ENCODE results near the gene ACOX3. TPM values are rescaled to one million over a fixed set of nuclear protein-coding genes. Genes with fewer than 3 reads are reported as not detected.

The ACOX3 gene
- total and polyA plus RNA-seq, 9 of the 15 experiments (the other 6 are each of a cell fraction or from before 2014, with no cell fraction given), result 0.68 to 7.3 (median 3.7) TPM

- Histone ChIP-seq H3K79me2 (ENCODE audit: control insufficient read depth, insufficient read depth, low read length) (peaks cover 84% of the 10 kb centered on the region), H3K36me3 (ENCODE audit: control insufficient read depth, insufficient read depth, low read length) (peaks cover 9% of the 10 kb centered on the region; the same call in 2 of the 3 replicates), H3K4me3 (peak overlapping the region; percentile 97), H3K9me1 (ENCODE audit: control insufficient read depth, insufficient read depth, low read length) (no peaks in the 10 kb centered on the region), H3K27ac (ENCODE audit: extremely low read depth, low read depth, low read length) (peak overlapping the region; percentile 99), H3K9me3 (replicated peaks; ENCODE audit: control insufficient read depth, insufficient read depth, low read depth, low read length) (no peaks in the 10 kb centered on the region), H3K9ac (ENCODE audit: insufficient read depth in 1 of 2, low read depth in 2 of 2, low read length in 2 of 2) (peak overlapping the region; percentile 97 to 99; a peak in 3 of 4 replicates), H3K27me3 (ENCODE audit: control insufficient read depth in 2 of 2, insufficient read depth in 2 of 2, low read length in 2 of 2) (no peaks in the 10 kb centered on the region), H3K4me1 (replicated peaks in 1 of 2; ENCODE audit: control insufficient read depth in 2 of 2, insufficient read depth in 2 of 2, low read length in 2 of 2) (peaks cover 8 to 17% of the 10 kb centered on the region in 2 experiments; a peak in 4 of 5 replicates), H3K4me2 (ENCODE audit: insufficient read depth, low read length) (peak overlapping the region; percentile 98), H4K20me1 (replicated peaks; ENCODE audit: control insufficient read depth, insufficient read depth, low read length) (peaks cover 11% of the 10 kb centered on the region), H2AFZ (ENCODE audit: low read depth, low read length) (peak overlapping the region; percentile 98)
- DNase-seq (ENCODE audit: extremely low read depth in 1 of 4, low spot score in 3 of 4) (peak in 2 of 4 experiments; percentile 24 to 63), FAIRE-seq (no peak), ATAC-seq (peak; percentile 47)
- intact Hi-C loops (cut with micrococcal nuclease), result no loop called here
- in situ Hi-C loops (cut with MboI), result no loop called here
- CTCF ChIA-PET (ENCODE audit: low intra/inter-chr PET ratio), result no interaction called here
- TSS peak; percentile 83 for BruUV-seq (replicated peaks)
- POLR2A ChIA-PET, result interaction anchor here (1.3 to 2.3 kb wide), 4 partner anchors 11 to 29 kb away, joined by 3 to 7 read pairs (median 5); no protein-coding TSS in a partner anchor
- WGBS (ENCODE audit: insufficient coverage, low coverage, missing lambda C conversion rate), result 2% methylated on average over 12 of the region's 12 CpGs
- TF ChIP-seq RHOXF2B (CRISPR knock-in tag; conservative IDR thresholded peaks at IDR 0.05), result no peak
- TF ChIP-seq SIRT6 (IDR thresholded peaks at IDR 0.05; ENCODE audit: low read depth, low read length), result no peak
- TF ChIP-seq E2F5 (CRISPR knock-in tag; IDR thresholded peaks at IDR 0.05), result no peak
- no peak for TF ChIP-seq RNF2 (IDR thresholded peaks at IDR 0.05)
- TF ChIP-seq MEIS2 (IDR thresholded peaks at IDR 0.05; ENCODE audit: partially characterized antibody), result peak; percentile 82
- TF ChIP-seq SMARCC2 (IDR thresholded peaks at IDR 0.05; ENCODE audit: low read depth), result no peak
- TF ChIP-seq NRF1 (conservative IDR thresholded peaks at IDR 0.05 in 1 of 2, IDR thresholded peaks at IDR 0.05 in 1 of 2), result no peak
- no peak for TF ChIP-seq NFATC3 (IDR thresholded peaks at IDR 0.05)
- TF ChIP-seq FOXA1 (IDR thresholded peaks at IDR 0.05; ENCODE audit: borderline replicate concordance), result no peak
- no peak for TF ChIP-seq JUND (IDR thresholded peaks at IDR 0.05; ENCODE audit: borderline replicate concordance, low read depth, low read length)
- peak; percentile 35; the same call in 1 of the 3 replicates for TF ChIP-seq JUND (tag; IDR thresholded peaks at IDR 0.05; ENCODE audit: borderline replicate concordance, low read depth, low read length)
- peak; percentile 80 for TF ChIP-seq SMAD4 (CRISPR knock-in tag; conservative IDR thresholded peaks at IDR 0.05)
- 0 out of 2 replicates have a peak, but pooled peaks have one; percentile 32 for TF ChIP-seq ZNF24 (IDR thresholded peaks at IDR 0.05)
- TF ChIP-seq CREB3L1 (IDR thresholded peaks at IDR 0.05; ENCODE audit: borderline replicate concordance, low read depth), result no peak
- no peak for TF ChIP-seq HMG20A (CRISPR knock-in tag; conservative IDR thresholded peaks at IDR 0.05)
- no peak for TF ChIP-seq CCAR2 (IDR thresholded peaks at IDR 0.05; ENCODE audit: low read depth, low read length)
- no peak for TF ChIP-seq SREBF2 (CRISPR knock-in tag; IDR thresholded peaks at IDR 0.05)
- TF ChIP-seq ZNF436 (CRISPR knock-in tag; IDR thresholded peaks at IDR 0.05), result no peak
- TF ChIP-seq ZNF518B (CRISPR knock-in tag; IDR thresholded peaks at IDR 0.05), result no peak
Observed at GRCh38 chr4:8439914-8440491, 520 bp downstream of the ACOX3 start.

All from K562 (cell line).